ENCODE results near the gene LRRC63.
"Not testable (repeated sequence)": the region's sequence is repeated elsewhere in the genome, so short reads cannot be mapped to it uniquely, and the experiment has no call there.

LRRC63 gene, protein sequence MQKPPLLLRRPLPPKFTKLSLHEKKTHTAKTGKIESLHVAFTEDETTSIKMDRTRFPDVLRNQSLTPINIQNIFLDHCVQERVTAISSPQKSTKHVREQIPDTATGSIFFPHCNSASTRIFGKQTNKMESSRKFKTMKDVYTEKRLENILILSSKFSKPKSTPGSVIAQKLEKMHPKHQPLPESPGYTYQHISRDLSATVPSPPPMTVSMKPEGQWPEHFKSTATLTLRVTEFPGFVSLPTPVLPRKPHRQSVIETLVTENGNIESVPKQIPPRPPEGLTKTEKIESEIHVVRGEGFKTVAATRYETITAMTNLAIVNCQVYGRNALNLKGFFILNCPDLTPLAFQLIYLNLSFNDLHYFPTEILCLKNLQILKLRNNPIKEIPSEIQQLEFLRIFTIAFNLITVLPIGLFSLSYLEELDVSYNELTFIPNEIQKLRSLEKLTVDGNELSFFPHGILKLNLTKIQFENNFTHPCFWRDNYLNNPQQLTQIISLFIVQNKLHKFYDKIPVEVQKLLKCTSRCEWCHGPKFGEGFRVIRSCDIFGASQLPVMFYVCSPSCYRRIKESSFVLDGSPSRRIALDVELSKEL

DNA sequence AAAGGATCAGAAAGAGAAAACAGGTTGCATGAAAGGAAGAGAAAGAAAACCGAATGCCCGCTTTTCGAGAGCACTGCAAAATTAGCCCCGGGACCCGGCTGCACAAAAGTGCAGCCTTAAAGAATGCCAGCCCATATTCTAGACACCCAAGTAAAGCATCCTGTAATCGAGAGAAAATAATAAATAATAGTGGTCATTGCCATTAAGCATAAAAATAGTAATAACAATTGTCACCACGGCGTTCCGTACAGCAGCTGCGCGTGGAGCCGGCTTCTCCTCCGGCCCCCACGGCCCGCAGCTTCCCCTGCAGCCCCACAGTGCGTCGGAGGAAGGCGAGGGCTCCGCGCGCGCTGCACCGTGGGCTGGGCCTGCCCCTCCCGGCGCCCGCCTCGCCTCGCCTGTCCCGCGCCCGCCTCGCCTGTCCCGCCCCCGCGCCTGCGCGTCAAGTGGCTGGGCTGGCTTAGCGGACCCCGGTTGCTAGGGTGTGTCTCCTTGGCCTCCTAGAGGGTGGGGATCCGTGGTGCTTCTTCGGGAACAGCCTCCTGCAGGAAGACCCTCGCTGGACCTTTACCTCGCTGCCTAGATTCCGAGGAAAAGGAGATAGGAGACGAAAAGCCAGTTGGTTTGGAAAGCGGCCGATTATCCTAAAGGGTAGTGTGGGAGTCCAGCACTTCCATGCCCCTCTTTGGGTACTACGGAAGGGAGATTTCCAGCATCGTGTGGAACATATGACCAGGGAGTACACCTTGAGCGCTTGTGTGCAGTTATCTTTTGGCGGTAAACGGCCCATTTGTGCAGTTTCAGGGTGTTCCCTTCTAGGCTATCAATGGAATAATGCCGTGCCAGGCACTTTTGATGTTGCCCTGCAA is at the start of gene LRRC63:
Gene LRRC63, plus strand, starts transcription at position 446 of the 869 bp plus-strand sequence. CDS start 1,107 bp downstream, outside the sequence.
- DNase-seq, result peak; percentile 7

DNA sequence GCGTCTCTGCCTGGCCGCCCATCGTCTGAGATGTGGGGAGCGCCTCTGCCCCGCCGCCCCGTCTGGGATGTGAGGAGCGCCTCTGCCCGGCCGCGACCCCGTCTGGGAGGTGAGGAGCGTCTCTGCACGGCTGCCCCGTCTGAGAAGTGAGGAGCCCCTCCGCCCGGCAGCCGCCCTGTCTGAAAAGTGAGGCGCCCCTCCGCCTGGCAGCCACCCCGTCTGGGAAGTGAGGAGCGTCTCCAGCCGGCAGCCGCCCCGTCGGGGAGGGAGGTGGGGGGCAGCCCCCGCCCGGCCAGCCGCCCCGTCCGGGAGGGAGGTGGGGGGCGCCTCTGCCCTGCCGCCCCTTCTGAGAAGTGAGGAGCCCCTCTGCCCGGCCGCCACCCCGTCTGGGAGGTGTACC is 49.0 kb upstream of the LRRC63 start:
- DNase-seq, result not testable (repeated sequence)

DNA sequence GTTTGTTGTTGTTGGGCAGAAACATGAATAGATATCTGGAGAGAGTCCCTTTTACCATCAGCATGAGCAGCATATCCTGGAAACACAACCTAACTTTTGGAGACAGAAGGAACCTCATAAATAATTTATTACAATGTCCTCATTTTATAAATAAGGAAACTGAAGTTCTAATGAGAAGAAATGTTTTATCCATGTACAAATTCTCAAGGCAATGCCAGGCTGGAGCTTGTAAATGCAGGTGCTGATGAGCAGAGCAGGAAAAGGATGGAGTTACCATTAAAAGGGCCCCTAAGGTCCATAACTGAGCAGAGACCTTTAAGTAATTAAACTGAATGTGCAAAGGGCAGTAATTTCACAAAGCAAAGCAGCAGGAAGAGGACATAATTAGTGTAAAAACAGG is 47.1 kb upstream of the LRRC63 start:
- no peak for DNase-seq

DNA sequence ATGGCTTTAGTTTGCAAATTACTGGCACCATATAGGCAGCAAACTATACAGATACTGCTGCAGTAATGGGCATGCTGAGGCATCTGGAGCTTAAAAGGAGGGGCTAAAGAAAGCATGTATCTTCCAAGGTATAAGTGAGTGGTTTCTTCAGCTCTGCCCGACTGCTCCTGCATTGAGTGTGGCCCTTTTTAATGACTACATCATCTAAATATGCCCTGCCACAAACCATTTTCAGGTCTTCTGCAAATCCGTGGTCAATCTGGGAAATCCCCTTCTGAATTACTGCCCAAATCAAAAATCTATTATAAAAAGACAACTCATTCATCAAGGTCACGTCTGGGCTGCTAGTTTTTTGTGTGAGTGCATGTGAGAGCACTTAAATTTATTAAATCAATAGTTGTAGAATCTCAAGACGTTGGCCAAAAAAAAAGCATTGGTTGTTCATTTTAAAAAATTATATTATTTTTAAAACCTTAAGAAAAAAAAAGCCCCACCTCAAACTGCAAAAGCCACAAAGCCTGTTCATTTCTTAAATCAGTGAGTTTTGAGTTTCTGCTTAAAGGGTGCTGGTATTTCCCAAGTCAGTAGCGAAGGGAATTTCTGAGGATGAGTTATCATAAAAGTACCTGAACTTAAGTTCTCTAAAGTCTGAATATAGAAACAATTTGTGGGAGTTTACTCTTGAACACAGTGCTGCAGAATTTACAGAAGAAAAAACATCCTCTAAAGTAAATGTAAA is 46.1 kb upstream of the LRRC63 start:
- DNase-seq, result no peak

DNA sequence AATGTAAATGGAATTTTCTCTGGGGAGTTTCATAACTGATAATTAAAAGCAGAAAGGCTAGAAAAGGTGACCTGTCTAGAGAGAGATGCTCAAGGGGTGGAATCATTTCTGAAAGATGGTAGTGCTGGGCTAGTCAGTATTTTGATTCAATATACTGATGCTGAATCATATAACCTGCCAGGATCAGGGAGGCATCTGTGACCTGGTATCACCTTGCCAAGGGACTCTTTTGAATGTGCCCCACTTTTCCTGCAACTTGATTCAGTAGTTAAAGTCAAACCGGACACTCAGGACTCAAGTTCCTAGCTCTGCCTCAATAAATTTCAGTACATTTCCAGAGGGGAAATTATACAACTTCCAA is 45.5 kb upstream of the LRRC63 start:
- DNase-seq, result no peak

DNA sequence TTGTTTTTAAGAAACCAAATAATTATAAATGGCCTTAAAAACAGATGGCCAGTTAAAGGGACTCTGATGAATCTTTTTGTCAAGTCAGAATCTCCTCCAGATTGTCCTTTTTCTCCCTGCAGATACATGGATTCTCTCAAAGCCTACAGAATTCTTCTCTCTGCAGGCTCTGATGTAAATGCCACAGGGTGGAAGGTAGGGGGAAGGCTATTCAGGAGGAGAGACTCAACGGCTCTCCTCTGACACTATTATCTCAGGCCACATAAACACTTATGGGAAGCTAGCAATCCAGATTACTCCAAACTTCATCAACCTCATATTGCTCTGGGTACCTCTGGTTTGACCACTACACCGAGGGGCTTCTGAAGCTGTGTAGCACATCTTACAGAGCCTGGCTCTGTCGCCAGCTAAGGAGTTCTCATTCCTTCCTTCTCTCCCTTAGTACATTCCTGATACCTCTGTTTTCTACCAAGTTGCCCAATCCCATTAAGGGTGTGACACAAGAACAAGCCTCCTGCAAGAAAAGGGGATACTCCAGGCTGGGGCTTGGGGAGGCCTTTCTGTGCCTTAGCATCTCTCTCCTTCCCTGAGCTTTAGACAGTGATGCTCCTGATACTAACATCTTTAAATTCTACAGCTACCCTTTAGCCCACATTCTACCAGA is 44.6 kb upstream of the LRRC63 start:
- DNase-seq, result no peak

DNA sequence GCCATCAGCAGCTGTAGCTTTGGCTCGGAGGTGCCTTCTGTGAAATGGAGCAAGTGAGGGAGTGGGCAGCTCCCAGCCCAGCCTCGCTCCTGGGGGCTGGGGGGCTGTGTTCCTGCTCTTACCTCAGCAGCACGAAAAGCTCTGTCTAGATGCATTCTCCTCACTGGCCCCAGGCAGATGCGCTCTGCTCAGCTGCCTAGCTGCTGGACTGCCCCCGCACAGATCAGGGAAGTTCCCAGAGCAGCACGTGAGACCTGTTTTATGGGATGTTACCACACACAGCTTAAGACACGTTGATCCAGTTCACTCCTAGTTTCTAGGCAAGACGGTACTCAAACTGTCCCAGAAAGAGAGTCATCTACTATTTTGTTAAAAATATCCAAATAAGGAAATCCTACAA is 43.4 kb upstream of the LRRC63 start:
- DNase-seq, result peak; percentile 5

DNA sequence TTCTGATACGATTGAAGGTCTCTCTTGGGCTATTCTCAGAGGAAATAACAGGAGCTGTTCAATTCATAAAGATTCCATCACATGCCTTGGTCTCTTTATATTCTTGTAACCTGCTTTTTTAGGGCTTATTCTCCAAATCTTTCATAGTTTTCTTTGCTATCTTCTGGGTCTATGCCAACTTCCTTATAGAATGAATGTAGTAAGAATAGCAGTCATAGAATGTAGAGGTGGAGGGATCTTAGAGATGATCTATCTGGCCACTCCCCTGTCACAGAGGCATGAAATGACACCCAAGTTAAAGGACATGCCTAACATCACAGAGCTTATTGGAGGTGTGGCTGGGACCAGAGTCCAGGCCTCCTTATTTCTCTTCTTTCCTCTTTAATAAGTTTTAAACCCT is 42.9 kb upstream of the LRRC63 start:
- DNase-seq, result no peak

DNA sequence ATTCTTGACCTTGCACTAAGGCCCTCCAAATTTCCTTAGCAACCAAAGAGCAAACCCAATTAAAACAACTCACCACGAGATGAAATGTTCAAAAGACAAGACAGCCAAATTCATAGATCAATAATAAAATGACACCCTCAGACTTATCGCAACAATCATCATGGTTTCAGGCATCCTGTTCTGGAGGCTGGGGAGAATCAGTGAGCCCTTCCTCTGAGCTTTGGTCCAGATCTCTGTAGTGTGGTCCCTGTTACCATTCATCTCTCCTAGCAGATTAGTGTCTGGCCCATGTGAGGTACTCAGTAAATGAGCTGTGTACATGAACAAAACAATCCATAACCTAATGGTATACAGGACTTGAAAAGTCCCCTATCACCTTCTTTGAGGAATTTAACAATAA is 42.0 kb upstream of the LRRC63 start:
- no peak for DNase-seq

DNA sequence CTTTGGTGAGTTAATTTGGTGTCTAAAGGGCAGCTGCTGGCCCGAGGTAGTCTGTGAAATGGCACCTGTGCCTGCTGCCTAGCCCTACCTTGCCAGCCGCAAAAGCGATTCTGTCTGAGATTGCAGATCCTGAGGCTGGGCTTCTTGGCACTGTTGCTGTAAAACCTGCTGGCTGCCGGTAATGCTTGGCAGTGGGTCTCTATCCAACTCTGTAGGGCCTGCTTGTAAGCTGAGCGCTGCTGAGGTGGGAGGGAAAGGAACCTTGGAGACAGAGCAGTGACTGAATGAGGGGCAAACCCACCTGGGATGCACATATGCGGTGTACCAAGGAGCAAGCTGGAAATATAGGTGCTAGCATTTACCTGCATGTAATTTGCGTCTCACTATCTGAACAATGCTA is 41.5 kb upstream of the LRRC63 start:
- no peak for DNase-seq

DNA sequence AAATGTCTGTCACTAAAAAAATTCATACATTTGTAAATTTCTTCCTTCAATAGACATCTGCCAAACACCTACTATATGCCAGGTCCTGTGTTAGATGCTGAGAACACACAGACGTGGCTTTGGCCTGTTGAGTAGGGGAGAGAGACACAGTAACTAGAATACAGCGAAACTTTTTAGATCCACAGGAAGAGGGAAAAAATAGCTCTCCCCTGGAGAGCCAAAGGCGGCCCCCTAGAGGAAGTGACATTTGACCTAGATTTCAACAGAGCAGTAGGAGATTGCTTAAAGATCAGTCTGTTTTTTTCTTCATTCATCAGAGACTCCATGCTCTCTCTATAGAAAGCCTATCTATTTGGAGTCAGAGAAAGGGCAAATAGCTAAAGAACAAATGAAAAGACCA is 41.0 kb upstream of the LRRC63 start:
- DNase-seq, result no peak

DNA sequence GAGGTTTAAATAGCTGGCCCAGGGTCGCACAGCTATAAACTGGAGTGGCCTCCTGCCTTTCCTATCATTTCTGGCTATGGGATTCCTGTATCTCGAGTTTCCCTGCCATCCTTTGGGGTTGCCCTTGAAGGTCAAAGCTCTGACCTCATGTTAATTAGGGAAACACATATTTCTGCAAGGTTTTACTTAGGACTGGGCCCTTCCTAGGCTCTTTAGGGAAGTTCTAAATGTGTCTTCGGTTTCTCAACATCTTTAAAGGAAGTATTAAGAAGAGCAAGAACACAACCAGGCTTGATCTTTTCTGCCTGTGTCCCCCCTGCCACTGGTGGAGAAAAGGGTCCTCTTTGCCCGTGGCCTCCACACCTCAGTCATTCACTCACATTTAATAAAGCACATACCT is 40.5 kb upstream of the LRRC63 start:
- no peak for DNase-seq

DNA sequence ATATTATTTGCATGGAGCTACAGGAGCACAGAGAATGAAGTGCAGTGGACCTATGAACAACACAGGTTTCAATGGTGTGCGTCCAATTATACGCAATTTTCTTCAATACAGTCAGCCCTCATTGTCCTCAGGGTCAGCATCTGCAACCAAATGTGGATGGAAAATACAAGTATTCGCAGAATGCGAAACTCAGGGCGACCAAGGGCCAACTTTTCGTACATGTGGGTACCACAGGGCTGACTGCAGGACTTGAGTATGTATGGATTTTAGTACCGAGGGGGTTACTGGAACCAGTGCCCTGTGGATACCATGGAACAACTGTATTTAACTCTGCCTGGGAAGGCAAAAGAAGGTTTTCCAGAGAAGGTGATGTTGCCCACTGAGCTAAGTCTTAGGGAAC is 40.0 kb upstream of the LRRC63 start:
- no peak for DNase-seq

DNA sequence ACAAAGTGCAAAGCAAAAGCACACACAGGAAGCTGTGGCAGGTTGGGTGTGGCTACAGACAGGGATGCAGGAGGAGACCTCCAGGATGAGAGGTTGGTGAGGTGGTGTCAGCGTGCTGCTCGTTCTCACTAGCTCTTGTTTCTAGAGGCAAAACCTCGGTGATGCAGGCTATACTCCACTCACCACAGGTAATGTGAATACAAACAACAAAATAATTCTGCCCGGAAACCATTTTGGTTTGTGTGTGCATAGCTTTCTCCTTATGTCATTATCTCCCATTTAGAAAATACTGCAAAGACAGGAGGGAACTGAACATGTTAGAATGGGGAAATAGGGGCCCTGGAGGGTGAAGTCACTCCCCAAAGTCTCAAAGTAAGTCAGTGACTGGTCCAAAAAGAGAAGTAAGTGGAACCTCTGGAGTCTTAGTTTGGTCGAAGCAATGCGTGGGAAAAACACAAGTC is 39.2 kb upstream of the LRRC63 start:
- DNase-seq, result no peak

DNA sequence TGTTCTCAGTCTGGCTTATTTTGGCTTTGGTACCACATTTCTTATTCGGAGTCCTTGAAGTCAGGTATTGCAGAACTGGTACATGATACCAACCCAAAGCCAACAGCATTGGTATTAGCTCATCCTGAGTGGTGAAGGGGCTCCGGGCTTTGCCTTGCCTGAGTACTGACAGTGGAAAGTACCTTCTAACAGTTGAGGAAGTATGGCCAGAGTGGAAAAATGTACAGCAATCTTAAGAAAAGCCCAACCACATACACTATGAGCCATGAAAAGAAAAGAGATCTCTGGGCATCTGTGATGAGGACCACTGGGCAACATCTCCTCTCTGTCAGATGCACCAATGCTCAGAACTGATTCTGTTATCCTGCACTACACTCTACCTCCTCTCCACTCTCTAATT is 38.1 kb upstream of the LRRC63 start:
- DNase-seq, result no peak

DNA sequence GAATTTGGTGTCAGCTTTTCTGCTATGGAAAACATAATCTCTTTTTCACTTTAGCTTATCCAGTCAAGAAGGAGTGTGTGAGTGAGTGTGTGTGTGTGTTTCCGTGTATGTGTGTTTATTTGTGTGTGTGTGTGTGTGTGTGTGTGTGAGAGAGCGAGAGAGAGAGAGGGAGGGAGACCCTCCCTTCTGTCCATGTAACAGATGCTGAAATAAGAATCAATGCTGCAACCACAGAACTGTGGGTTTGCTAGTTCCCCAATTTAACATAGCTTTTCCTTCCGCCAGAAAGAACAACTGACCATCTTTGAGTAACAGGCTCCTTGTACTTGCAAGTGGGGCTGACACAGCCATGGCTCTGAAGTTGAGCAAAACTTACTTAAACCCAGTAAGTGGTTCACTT is 35.0 kb upstream of the LRRC63 start:
- DNase-seq, result no peak

DNA sequence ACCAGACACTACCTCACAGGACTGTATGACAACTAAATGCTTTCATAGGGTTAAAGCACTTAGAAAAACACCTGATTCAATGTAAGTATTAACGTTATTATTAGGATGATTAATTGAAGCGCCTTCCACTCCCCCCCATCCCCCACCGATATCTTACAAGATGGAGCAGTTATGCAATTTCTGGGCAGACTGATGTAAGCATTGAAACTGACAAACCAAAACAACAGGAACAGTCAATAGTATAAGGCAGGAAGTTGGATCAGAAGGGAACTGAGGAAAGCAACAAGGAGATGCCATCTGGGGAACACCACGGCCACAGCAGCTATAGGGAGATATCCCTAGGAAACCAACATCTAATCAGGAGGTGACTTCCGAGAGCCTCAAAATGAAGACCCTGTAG is 33.6 kb upstream of the LRRC63 start:
- no peak for DNase-seq

DNA sequence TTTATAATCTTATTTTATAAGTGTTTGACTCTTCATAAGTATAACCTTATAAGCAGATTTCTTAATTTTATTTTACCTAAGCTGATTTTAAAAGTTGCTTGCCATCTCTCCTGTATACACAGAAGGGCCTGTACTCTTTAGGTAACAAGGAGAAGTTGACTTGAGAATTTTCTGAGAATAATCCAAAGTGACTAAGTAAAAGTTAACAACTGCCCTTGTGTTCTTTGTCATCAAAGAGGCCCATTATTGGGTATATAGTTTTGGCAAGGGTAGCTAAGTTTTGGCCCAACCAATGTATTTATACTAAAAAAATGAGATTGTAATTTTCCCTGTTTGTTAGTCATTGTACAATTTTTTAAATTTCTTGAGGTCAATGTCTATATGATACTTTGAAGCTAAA is 32.9 kb upstream of the LRRC63 start:
- no peak for DNase-seq

DNA sequence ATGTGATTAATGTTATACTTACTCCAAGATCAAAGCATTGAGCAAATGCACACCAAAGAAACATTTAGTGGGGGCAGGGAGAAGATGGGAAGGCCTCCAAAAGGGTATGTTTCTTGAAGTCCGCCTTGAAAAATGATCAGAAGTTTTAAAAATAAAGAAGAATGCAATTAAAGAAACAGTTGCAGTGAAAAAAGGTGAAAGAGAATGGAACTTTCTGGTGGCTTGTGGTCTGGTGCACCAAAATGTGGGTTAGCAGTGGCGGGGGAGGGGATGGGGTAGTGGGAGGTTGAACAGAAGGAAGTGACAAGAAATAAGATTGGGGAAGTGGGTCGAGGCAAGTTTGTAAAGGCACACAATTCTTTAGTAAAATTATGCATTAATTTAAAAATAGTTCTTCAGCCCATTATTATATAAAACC is 32.2 kb upstream of the LRRC63 start:
- DNase-seq, result no peak

DNA sequence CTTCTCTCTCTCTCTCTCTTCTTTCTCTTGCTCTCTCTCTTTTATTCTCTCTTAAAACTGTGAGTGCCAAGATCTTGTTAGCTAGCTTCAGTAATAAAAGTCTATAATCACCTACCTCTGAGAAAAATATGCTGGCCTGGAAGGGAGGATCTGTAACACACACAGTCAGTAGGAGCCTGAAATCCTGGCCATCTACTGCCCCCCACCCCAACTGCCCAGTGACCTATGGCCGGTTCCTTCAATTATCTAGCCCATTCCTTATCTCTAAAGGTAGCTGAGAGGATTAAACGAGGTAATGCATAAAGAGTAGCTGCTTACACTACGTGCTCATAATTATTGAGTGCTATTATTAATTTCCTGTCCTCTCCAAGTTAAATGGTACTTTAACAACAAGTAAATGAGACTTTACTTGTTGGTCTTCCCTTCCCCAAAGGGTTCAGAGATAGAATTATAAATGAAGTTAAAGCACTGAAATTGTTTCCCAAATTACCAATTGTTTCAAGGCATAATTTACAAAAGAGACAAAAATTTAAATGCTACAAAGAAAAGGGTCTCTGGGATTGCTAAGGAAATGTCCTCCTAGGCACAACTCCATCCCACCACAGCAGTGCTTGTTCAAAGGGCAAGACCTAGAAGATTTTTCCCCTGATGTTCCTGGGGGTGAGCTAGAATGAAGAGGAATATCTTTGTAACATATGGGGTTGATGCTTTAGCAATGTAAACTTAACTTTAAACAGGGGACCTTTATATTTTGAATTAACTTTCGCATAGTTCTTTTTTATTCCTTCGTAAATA is 31.6 kb upstream of the LRRC63 start:
- no peak for DNase-seq

DNA sequence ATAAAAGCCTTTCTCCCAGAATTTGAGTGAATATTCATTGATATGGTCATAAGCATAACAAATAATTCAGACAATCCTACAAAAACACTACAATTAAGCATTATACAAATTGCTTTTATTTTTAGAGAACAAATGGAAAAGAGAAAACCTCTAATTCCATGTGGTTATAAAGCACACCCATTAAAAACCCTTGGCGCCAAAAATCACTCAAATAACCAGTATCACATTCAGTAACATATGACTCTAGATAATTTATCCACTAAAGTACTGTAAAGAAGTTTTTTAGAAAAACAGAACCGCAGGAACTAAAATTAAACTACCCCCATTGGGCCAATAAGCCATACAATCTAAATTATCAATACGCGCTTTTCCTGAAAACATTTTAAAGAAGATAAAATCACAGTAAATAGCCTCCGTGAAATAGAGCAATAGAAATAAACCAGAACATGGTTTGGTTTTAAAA is 30.3 kb upstream of the LRRC63 start:
- no peak for DNase-seq

All from HCEC 1CT (cell line).